ENCODE results near the gene PREP.
"Not testable (repeated sequence)": the region's sequence is repeated elsewhere in the genome, so short reads cannot be mapped to it uniquely, and the experiment has no call there.

Gene PREP

DNA sequence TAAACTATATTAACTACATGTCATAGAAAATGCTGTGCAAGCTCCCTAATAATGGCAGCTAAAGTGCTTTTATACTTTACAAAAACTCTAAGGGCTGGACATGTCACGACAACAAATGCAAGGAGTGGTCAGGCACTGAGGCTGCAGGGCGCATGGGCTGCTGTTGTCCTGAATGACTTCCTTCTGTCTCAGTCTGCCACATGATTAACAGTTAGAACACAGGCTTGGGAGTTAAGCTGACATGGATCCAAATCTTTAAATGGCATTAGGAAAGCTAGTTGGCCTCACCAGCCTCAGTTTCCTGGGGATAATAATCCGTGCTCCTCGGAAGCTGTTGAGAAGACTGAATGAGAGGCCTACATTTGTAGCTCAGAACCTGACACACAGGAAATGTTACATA, 57.4 kb downstream of the PREP start:
- DNase-seq (ENCODE audit: low read depth in 2 of 2) = no peak

DNA sequence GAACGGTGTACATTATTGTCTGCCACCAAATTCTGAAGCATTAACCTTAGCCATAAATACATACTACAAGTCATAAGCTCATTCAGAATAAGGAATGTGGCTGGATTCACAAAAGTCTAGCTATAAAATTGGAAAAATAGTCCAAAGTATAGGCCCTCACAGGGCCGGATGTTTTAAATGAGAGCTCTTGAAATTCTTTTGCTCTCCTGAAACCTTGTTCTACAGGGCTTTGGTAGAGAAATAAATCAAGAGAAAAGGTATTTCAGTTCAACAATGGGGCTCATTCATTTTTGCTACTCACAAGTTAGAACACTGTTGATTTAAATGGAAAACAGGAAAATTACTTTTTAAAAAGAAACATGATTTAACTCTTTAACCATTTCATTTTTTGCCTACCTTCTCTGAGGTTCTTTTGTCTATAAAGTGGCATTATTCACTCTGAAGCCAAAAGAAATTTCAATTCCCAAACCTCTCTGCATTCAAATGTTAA, 58.0 kb downstream of the PREP start:
- no peak for DNase-seq (ENCODE audit: low read depth in 2 of 2)

DNA sequence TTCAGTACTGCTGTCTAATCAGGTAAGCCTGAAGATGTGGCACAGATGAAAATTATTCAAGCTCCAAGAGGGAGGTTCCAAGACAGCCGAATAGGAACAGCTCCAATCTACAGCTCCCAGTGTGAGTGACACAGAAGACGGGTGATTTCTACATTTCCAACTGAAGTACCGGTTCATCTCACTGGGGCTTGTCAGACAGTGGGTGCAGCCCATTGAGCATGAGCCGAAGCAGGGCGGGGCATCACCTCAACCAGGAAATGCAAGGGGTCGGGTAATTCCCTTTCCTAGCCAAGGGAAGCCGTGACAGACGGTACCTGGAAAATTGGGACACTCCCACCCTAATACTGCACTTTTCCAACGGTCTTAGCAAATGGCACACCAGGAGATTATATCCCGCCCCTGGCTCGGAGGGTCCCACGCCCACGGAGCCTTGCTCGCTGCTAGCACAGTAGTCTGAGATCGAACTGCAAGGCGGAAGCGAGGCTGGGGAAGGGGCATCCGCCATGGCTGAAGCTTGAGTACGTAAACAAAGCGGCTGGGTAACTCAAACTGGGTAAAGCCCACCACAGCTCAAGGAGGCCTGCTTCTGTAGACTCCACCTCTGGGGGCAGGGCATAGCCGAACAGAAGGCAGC, 64.4 kb downstream of the PREP start:
- DNase-seq (ENCODE audit: low read depth in 2 of 2) = not testable (repeated sequence)

- DNase-seq (ENCODE audit: low read depth in 2 of 2) = no peak
These were observed 65.9 kb downstream of the PREP start for GRCh38 chr6:105336986-105337385.

DNA sequence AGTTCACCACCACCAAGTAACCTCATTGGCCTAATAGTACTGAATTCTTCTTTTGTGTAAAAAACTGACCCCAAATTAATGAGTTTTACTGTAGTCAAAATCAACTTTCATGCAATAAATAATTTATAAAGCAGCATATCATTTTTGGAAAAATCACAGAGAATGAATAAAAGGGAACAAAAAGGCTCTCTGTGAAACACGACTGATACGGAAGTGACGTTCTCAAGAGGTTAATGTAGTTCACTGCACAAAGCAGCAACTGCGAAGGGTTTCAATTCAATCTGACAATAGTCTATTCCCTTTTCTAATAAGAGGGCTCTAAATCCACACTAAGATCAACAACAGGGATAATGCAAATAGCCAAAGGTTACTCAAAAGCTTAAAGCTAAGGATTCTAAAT, 70.3 kb downstream of the PREP start:
- DNase-seq (ENCODE audit: low read depth in 2 of 2) = no peak

DNA sequence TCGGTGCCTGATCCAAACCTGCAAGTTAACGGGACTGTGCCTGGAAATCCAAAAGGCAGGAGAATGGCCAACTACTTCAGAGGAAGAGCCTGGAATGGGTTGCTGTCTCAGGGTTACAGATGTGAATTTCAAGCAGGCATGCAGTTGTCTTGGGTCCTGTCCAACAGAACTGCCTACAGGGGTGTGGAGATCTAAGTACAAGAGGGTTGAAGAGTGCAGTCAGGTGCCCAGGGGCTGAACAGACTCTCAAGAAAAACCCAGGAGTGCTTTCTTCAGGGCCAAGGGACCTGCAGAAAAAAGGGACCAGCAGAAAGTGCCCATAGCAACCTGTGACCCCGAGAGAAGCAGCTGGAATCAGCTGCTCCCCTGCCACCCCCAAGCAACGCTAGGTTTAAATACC, 71.0 kb downstream of the PREP start:
- no peak for DNase-seq (ENCODE audit: low read depth in 2 of 2)

GRCh38 chr6:105330913-105331312, 72.0 kb downstream of the PREP start:
- DNase-seq (ENCODE audit: low read depth in 2 of 2) = no peak

- no peak for DNase-seq (ENCODE audit: low read depth in 2 of 2)
These were observed 72.5 kb downstream of the PREP start for GRCh38 chr6:105330364-105330763.

- DNase-seq (ENCODE audit: low read depth in 2 of 2) = no peak
These were observed 75.8 kb downstream of the PREP start for GRCh38 chr6:105326833-105327770.

DNA sequence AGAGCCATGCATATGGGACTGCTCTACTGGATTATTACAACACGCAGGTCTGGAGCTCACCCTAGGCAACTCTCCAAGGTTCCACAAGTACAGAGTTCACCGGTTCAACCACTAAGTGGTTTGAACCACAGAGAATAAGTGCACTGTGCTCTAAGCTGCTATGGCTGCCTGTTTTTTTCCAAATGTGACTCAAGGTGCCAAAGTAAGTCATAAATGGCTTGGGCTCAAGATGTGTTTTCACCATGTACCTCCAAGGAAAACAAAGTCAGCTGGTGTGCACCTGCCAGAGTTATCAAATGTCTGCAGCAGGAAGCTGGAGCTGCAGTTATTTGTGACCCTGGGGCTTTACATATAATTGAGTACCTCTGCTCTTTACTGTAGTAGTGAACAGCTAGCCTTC, 76.7 kb downstream of the PREP start:
- no peak for DNase-seq (ENCODE audit: low read depth in 2 of 2)

GRCh38 chr6:105324386-105324950, 78.4 kb downstream of the PREP start:
- DNase-seq (ENCODE audit: low read depth in 2 of 2) = no peak

- DNase-seq (ENCODE audit: low read depth in 2 of 2) = no peak
These were observed 80.2 kb downstream of the PREP start for GRCh38 chr6:105322499-105323225.

GRCh38 chr6:105321728-105322127, 81.2 kb downstream of the PREP start:
- DNase-seq (ENCODE audit: low read depth in 2 of 2) = no peak

DNA sequence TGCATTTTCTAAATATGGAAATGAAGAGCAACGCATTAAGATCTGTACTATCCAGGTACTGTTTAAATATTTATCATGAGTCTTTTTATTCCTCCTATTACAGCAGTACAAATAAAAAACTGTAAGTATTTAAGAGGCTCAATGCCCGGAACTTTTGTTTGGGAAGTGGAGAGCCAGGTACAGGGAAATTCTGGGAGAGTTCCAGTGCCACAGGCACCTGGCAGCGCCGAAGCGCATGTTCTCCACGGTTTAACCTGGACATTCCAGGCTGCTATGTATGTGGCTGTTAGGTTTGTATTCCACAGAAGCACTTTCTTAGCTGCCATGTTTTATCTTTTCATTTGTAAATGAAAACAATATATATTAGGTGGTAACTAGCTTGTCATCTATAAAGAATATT, 81.7 kb downstream of the PREP start:
- DNase-seq (ENCODE audit: low read depth in 2 of 2) = no peak

- DNase-seq (ENCODE audit: low read depth in 2 of 2) = no peak
These were observed 82.1 kb downstream of the PREP start for GRCh38 chr6:105320765-105321164.

- no peak for DNase-seq (ENCODE audit: low read depth in 2 of 2)
These were observed 82.6 kb downstream of the PREP start for GRCh38 chr6:105320271-105320670.

DNA sequence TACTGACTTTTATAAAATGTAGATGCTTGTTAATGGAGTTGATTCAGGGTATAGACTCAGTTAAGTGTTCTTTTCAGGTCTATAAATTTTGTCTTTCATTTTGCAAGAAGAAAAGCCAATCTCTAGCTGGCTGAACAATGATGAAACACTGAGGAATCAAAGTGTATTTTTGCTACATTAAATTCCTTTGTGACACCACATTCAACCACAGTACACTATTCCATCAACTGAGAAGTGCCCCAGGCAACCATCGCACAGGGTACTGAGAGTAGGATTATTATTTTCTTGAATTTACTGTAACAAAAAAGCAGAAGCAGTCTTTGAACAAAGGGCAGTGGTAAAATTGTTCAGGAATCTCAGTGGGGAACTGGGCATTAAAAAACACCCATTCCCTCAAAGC, 83.6 kb downstream of the PREP start:
- no peak for DNase-seq (ENCODE audit: low read depth in 2 of 2)

DNA sequence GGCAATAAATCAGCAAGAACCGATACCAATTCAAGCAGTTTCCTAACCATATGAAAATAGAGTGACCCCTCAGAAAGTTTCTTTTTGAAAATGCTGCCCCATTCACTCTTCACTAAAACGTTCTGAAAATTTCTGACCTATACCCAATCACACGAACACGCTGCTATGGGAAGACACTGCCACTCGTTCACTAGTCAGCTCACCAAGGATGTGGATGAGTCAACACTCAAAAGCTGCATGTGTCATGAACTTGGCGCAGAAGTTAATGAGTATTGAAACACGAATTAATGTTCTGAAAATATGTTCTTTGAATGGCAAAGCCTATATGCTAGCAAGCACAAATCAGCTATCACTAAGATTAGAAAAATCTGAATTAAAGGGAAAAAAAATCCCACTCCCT, 84.2 kb downstream of the PREP start:
- DNase-seq (ENCODE audit: low read depth in 2 of 2) = no peak

DNA sequence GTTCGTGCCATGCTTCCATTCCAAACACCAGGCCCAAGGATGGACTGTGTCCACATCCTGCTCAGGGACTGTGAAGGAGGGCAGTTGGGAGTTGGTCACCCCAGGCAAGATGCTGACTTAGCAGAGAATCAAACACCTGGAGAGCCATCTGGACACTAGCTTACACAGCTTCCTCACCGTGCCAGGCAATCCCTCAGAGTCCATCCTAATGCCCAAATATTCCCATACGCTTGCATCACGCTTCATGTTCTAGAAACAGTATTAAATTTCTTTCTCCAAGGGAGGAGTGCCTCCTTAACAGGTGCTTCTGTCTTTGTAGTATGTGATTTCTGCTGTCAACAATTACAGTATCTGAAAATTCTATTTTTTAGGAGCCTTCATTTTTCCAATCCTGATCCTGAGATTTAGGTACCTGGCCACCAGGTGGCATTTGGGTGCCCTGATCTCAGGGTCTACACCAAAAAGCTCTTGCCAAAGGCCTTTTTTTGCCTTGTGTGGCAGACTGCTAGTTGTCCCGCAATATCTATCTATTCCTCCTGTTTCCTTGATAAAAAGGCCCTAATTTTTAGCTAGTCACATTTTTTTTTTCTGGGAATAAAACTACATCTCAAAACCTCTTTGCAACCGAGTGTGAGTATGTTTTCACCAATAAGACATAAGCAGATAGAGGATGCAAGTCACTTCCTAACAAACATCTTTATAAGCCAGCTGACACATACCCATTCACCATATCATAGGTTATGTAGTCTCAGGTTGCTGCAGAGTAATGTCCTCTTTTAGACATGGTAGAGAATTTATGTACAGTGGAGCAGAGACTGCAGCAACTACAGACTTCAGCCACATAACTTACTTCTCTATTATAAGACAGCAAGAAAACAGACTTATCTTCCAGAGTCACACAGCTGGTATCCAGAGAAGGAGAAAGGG, 85.0 kb downstream of the PREP start:
- no peak for DNase-seq (ENCODE audit: low read depth in 2 of 2)

- DNase-seq (ENCODE audit: low read depth in 2 of 2) = no peak
These were observed 89.7 kb downstream of the PREP start for GRCh38 chr6:105313211-105313610.

- no peak for DNase-seq (ENCODE audit: low read depth in 2 of 2)
These were observed 91.9 kb downstream of the PREP start for GRCh38 chr6:105310947-105311346.

Data from stimulated activated CD4-positive, alpha-beta T cell treated with anti-CD3 and anti-CD28 coated beads, Interleukin-4, amount 100 ng/mL, for 48 hours (primary cell).